GM10266 (cell line): Measurements from ENCODE around the gene ATP9A.
"Not testable (repeated sequence)": the region's sequence is repeated elsewhere in the genome, so short reads cannot be mapped to it uniquely, and the experiment has no call there.

Experiments used
- DNase-seq: peaks from one replicate; pipeline ENCODE4 v3.0.0; 2012; ENCODE audit errors: extremely low spot score
- TF ChIP-seq, protein P1 (sequence below): IDR thresholded peaks from 2 replicates; pipeline ENCODE4 v1.5.1; 2012; ENCODE audit warnings: mild to moderate bottlenecking, low read depth; ENCODE audit not compliant: control insufficient read depth, insufficient read depth; ENCODE audit errors: missing control alignments

Gene ATP9A

GRCh38 chr20:51768759-51769517 lies 748 bp upstream of the ATP9A start:
- TF ChIP-seq, protein P1, sequence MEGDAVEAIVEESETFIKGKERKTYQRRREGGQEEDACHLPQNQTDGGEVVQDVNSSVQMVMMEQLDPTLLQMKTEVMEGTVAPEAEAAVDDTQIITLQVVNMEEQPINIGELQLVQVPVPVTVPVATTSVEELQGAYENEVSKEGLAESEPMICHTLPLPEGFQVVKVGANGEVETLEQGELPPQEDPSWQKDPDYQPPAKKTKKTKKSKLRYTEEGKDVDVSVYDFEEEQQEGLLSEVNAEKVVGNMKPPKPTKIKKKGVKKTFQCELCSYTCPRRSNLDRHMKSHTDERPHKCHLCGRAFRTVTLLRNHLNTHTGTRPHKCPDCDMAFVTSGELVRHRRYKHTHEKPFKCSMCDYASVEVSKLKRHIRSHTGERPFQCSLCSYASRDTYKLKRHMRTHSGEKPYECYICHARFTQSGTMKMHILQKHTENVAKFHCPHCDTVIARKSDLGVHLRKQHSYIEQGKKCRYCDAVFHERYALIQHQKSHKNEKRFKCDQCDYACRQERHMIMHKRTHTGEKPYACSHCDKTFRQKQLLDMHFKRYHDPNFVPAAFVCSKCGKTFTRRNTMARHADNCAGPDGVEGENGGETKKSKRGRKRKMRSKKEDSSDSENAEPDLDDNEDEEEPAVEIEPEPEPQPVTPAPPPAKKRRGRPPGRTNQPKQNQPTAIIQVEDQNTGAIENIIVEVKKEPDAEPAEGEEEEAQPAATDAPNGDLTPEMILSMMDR, result no peak
- no peak for DNase-seq

DNA sequence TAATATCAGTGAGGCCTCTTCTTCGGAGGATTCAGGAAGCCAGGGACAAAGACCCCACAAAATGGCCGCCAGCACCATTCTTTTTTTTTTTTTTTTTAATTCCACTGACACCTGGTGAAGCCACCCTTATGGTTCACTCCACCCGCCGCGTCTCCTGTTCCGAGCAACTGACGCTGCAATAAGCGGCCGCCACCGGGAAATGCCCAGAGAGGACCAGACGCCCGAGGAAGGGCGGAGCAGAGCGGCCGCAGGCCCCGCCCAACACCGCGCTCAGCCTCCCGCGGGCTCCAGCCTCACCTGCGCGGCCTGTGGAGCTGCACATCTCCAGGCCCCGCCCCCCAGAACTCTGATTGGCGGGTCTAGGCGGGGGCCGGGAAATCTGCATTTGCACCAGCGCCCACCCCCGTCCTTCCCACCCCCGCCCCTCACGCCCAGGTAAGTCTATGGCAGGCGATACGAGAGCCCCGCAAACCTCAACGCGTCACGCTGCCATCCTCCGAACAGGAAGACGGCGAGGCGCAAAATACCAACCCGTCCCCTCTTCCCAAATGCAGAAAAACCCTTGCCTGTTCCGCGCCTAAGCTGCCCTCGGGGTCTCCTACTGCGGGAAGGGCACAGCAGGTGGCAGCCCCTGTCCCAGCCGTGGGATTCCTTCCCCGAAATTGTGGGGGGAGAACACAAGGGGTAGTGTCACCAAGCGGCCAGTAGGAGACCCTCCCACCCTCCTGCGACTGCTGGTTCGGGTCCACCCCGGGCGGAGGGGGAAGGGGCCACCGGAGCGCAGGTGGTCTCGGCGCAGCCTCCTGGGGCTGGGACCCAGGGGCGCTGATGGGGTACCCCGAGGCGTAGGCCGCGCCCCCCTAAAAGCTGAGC lies 960 bp downstream of the ATP9A start:
- DNase-seq, result peak; percentile 44
- TF ChIP-seq, protein P1, result no peak

- not testable (repeated sequence) for DNase-seq
Measured at GRCh38 chr20:51765381-51765780, 2.8 kb downstream of the ATP9A start.

- DNase-seq, result no peak
Measured at GRCh38 chr20:51763965-51764602, 4.1 kb downstream of the ATP9A start.

DNA sequence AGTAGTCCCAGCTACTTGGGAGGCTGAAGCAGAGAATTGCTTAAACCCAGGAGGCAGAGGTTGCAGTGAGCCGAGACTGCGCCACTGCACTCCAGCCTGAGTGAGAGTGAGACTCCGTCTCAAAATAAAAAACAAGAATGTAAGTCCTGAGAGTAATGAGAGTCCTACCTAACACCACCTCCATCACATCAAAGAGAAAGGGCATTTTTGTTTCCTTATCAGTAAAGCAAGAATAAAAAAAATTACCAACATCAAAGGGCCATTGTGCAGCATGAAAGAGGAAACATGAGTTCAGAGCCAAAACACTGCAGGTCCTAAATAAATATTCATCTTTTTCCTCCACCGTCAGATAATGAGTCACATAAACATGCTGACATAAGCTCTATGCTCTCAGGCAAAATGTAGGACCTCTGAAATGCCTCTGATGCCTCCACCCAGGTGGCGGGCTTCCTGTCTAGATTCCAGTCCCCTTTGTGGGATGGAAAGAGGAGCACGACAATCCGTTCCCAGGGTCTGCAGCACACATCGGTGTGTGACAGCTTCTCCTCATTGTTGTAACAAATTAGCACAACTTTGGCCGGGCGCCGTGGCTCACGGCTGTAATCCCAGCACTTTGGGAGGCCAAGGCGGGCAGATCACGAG lies 7.2 kb downstream of the ATP9A start:
- TF ChIP-seq, protein P1, result no peak
- no peak for DNase-seq

More at GRCh38 chr20:51763965-51764602, 4.1 kb downstream of the ATP9A start:
- TF ChIP-seq, protein P1, result no peak

- DNase-seq, result no peak
- TF ChIP-seq, protein P1, result no peak
Measured at GRCh38 chr20:51759769-51760510, 8.2 kb downstream of the ATP9A start.
